Sigmoid colon (tissue), 4 donors: ENCODE results near the gene ATXN1.

Experiments used
- CTCF ChIP-seq, 4 experiments: fragments of 450-650 bp in 3 of 4; fragments of 200-600 bp in 1 of 4; IDR thresholded peaks; one replicate each; pipeline ENCODE4 v1.5.1; 2016 to 2019; ENCODE audit warnings: antibody characterized with exemption in 4 of 4, mild to moderate bottlenecking in 3 of 4, moderate library complexity in 2 of 4
- POLR2A ChIP-seq, 2 donors: fragments of 450-650 bp; IDR thresholded peaks; one replicate each; pipeline ENCODE4 v1.6.1; 2016; ENCODE audit warnings: antibody characterized with exemption in 2 of 2, mild to moderate bottlenecking in 2 of 2, moderate library complexity in 2 of 2
- POLR2AphosphoS5 ChIP-seq, 4 donors: sonication (generic); formaldehyde crosslinking; IDR thresholded peaks; one replicate each; pipeline ENCODE4 v1.6.1; 2017; ENCODE audit warnings: antibody characterized with exemption in 4 of 4

GRCh38 chr6:16256781-16257180 is 504.5 kb downstream of the ATXN1 start:
- no peak for TF ChIP-seq CTCF (IDR thresholded peaks at IDR 0.05)
- TF ChIP-seq POLR2AphosphoS5 (IDR thresholded peaks at IDR 0.05) = no peak
- TF ChIP-seq POLR2A (IDR thresholded peaks at IDR 0.05) = no peak
